HEK293 (cell line): ENCODE measurements around the gene TNFRSF18.

ENCODE experiments used
- CTCF ChIA-PET: fragments of 350-600 bp; formaldehyde crosslinking; extraction: SDS; loops from one replicate; lab custom pipeline; 2021; ENCODE audit warnings: antibody characterized with exemption; lab: Yijun Ruan, JAX
- POLR2A ChIA-PET: fragments of 300-600 bp; formaldehyde crosslinking; extraction: SDS; loops from one replicate; lab custom pipeline; 2020; ENCODE audit warnings: antibody characterized with exemption, inconsistent platforms; lab: Yijun Ruan, JAX
- H3K27ac ChIP-seq: fragments of 200-500 bp; sonication (Bioruptor generic); 2 replicates; pipeline ENCODE4 v1.5.1; 2014; ENCODE audit warnings: low read depth, low read length, control low read depth, inconsistent platforms; ENCODE audit errors: extremely low read depth
- H3K36me3 ChIP-seq, 2 experiments: fragments of 200-500 bp in 1 of 2; sonication (Bioruptor generic) in 1 of 2; 1 replicate in 1 of 2; 2 replicates in 1 of 2; pipeline ENCODE4 v1.5.1; 2014 to 2017; ENCODE audit warnings: inconsistent platforms in 2 of 2, low read length in 2 of 2; ENCODE audit not compliant: control insufficient read depth in 2 of 2, insufficient read depth in 1 of 2
- H3K4me1 ChIP-seq: fragments of 200-500 bp; sonication (Bioruptor generic); 2 replicates; pipeline ENCODE4 v1.5.1; 2014; ENCODE audit warnings: mild to moderate bottlenecking, low read length, inconsistent platforms; ENCODE audit not compliant: control insufficient read depth, insufficient read depth
- H3K4me3 ChIP-seq: 2 replicates; pipeline ENCODE4 v1.5.1; 2011; ENCODE audit warnings: low read depth, mild to moderate bottlenecking, control low read depth, low read length, moderate library complexity
- H3K9me3 ChIP-seq: fragments of 200-500 bp; sonication (Bioruptor generic); 2 replicates; pipeline ENCODE4 v1.5.1; 2014; ENCODE audit warnings: low read depth, low read length, inconsistent platforms; ENCODE audit not compliant: control insufficient read depth, insufficient read depth
- BCL11A ChIP-seq: fragments of 450-650 bp; formaldehyde crosslinking; IDR thresholded peaks from 2 replicates; pipeline ENCODE4 v1.5.1; 2016; ENCODE audit warnings: low read depth, missing biosample characterization, missing genetic modification characterization
- BCL11B ChIP-seq: fragments of 450-650 bp; formaldehyde crosslinking; IDR thresholded peaks from 2 replicates; pipeline ENCODE4 v1.5.1; 2016; ENCODE audit warnings: low read depth, missing biosample characterization, missing genetic modification characterization
- GLIS1 ChIP-seq: fragments of 450-650 bp; formaldehyde crosslinking; IDR thresholded peaks from 2 replicates; pipeline ENCODE4 v1.5.1; 2016; ENCODE audit warnings: missing biosample characterization, missing genetic modification characterization
- MEIS1 ChIP-seq: sonication (generic); formaldehyde crosslinking; IDR thresholded peaks from 2 replicates; pipeline ENCODE4 v1.8.1; 2022; ENCODE audit warnings: missing genetic modification reagents, mild to moderate bottlenecking, borderline replicate concordance
- ZBTB7A ChIP-seq: fragments of 450-650 bp; formaldehyde crosslinking; IDR thresholded peaks from 2 replicates; pipeline ENCODE4 v1.5.1; 2016; ENCODE audit warnings: low read depth, missing biosample characterization, missing genetic modification characterization
- ZIC2 ChIP-seq: fragments of 450-650 bp; formaldehyde crosslinking; IDR thresholded peaks from 2 replicates; pipeline ENCODE4 v1.5.1; 2016; ENCODE audit warnings: missing biosample characterization, missing genetic modification characterization
- ZNF146 ChIP-seq: fragments of 450-650 bp; formaldehyde crosslinking; IDR thresholded peaks from 2 replicates; pipeline ENCODE4 v1.5.1; 2016; ENCODE audit warnings: missing biosample characterization, missing genetic modification characterization
- ZNF510 ChIP-seq: fragments of 450-650 bp; formaldehyde crosslinking; IDR thresholded peaks from 2 replicates; pipeline ENCODE4 v1.5.1; 2018; ENCODE audit warnings: mild to moderate bottlenecking, missing genetic modification characterization, missing biosample characterization; ENCODE audit not compliant: insufficient replicate concordance
- ZNF561 ChIP-seq: fragments of 450-650 bp; IDR thresholded peaks from 2 replicates; pipeline ENCODE4 v1.5.1; 2018; ENCODE audit warnings: missing biosample characterization, missing genetic modification characterization, borderline replicate concordance
- ZNF600 ChIP-seq: fragments of 450-650 bp; formaldehyde crosslinking; IDR thresholded peaks from 2 replicates; pipeline ENCODE4 v1.5.1; 2016; ENCODE audit warnings: missing biosample characterization, missing genetic modification characterization
- ZNF621 ChIP-seq: fragments of 450-650 bp; formaldehyde crosslinking; IDR thresholded peaks from 2 replicates; pipeline ENCODE4 v1.5.1; 2017; ENCODE audit warnings: missing biosample characterization, missing genetic modification characterization
- ZNF623 ChIP-seq: fragments of 450-650 bp; formaldehyde crosslinking; IDR thresholded peaks from 2 replicates; pipeline ENCODE4 v1.5.1; 2016; ENCODE audit warnings: missing biosample characterization, missing genetic modification characterization
- TF ChIP-seq, protein P1 (sequence below): fragments of 450-650 bp; formaldehyde crosslinking; IDR thresholded peaks from 2 replicates; pipeline ENCODE4 v1.5.1; 2016; ENCODE audit warnings: missing biosample characterization, missing genetic modification characterization
- TF ChIP-seq, protein P2 (sequence below): fragments of 450-650 bp; formaldehyde crosslinking; conservative IDR thresholded peaks from 2 replicates; pipeline ENCODE4 v1.5.1; 2016; ENCODE audit warnings: low read depth, missing biosample characterization, missing genetic modification characterization
- TF ChIP-seq, protein P3 (sequence below): fragments of 450-650 bp; formaldehyde crosslinking; IDR thresholded peaks from 2 replicates; pipeline ENCODE4 v1.5.1; 2016; ENCODE audit warnings: missing biosample characterization, missing genetic modification characterization

Gene TNFRSF18

DNA sequence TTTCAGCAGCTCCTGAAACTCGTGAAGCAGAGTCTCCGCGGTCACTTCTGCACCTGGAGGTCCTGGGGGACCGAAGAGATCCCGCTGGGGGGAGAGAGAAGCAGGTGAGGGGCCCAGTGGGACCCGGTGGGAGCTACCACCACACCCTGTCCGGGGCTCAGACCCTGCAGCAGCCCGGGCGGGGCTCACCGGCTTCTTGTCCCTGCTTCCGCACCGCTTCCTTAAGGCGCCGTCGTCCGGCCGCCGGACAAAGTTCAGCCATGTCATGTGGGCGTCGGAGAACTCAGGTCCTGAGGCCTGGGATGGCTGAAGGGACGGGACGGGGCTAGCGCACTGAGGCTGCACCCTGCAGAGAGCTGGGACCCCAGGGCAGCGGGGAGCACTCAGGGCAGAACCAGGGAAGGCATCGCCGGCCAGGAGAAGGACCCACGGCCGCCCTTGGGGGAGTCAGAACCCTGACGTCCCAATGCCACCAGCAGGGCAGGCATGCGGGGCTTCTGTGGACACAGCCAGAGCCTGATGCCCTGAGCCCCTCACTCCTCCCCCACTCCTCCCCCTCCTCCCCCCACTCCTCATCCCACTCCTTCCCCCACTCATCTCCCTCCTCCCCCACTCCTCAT is 37.9 kb upstream of the TNFRSF18 start:
- TF ChIP-seq BCL11A (peak; percentile 12; the same call in 1 of the 2 replicates), ZNF600 (peak; percentile 75), ZNF146 (no peak), GLIS1 (peak; percentile 10; the same call in 1 of the 2 replicates), ZBTB7A (peak; percentile 70; the same call in 1 of the 2 replicates), ZNF621 (tag by site-specific recombination) (no peak), BCL11B (0 out of 2 replicates have a peak, but pooled peaks have one; percentile 8)
- TF ChIP-seq, protein P1, sequence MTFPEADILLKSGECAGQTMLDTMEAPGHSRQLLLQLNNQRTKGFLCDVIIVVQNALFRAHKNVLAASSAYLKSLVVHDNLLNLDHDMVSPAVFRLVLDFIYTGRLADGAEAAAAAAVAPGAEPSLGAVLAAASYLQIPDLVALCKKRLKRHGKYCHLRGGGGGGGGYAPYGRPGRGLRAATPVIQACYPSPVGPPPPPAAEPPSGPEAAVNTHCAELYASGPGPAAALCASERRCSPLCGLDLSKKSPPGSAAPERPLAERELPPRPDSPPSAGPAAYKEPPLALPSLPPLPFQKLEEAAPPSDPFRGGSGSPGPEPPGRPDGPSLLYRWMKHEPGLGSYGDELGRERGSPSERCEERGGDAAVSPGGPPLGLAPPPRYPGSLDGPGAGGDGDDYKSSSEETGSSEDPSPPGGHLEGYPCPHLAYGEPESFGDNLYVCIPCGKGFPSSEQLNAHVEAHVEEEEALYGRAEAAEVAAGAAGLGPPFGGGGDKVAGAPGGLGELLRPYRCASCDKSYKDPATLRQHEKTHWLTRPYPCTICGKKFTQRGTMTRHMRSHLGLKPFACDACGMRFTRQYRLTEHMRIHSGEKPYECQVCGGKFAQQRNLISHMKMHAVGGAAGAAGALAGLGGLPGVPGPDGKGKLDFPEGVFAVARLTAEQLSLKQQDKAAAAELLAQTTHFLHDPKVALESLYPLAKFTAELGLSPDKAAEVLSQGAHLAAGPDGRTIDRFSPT (tag by site-specific recombination), result peak; percentile 29
- TF ChIP-seq, protein P2, sequence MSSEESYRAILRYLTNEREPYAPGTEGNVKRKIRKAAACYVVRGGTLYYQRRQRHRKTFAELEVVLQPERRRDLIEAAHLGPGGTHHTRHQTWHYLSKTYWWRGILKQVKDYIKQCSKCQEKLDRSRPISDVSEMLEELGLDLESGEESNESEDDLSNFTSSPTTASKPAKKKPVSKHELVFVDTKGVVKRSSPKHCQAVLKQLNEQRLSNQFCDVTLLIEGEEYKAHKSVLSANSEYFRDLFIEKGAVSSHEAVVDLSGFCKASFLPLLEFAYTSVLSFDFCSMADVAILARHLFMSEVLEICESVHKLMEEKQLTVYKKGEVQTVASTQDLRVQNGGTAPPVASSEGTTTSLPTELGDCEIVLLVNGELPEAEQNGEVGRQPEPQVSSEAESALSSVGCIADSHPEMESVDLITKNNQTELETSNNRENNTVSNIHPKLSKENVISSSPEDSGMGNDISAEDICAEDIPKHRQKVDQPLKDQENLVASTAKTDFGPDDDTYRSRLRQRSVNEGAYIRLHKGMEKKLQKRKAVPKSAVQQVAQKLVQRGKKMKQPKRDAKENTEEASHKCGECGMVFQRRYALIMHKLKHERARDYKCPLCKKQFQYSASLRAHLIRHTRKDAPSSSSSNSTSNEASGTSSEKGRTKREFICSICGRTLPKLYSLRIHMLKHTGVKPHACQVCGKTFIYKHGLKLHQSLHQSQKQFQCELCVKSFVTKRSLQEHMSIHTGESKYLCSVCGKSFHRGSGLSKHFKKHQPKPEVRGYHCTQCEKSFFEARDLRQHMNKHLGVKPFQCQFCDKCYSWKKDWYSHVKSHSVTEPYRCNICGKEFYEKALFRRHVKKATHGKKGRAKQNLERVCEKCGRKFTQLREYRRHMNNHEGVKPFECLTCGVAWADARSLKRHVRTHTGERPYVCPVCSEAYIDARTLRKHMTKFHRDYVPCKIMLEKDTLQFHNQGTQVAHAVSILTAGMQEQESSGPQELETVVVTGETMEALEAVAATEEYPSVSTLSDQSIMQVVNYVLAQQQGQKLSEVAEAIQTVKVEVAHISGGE, result no peak
- TF ChIP-seq, protein P3, sequence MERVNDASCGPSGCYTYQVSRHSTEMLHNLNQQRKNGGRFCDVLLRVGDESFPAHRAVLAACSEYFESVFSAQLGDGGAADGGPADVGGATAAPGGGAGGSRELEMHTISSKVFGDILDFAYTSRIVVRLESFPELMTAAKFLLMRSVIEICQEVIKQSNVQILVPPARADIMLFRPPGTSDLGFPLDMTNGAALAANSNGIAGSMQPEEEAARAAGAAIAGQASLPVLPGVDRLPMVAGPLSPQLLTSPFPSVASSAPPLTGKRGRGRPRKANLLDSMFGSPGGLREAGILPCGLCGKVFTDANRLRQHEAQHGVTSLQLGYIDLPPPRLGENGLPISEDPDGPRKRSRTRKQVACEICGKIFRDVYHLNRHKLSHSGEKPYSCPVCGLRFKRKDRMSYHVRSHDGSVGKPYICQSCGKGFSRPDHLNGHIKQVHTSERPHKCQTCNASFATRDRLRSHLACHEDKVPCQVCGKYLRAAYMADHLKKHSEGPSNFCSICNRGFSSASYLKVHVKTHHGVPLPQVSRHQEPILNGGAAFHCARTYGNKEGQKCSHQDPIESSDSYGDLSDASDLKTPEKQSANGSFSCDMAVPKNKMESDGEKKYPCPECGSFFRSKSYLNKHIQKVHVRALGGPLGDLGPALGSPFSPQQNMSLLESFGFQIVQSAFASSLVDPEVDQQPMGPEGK (tag by site-specific recombination), result 0 out of 2 replicates have a peak, but pooled peaks have one; percentile 18
- Histone ChIP-seq H3K4me3 (no peak overlapping the region), H3K4me1 (no peaks in the 10 kb centered on the region), H3K27ac (no peak overlapping the region), H3K9me3 (no peaks in the 10 kb centered on the region), H3K36me3 (no peaks in the 10 kb centered on the region)
- ChIA-PET POLR2A (no interaction called here), CTCF (interaction anchor here (0.6 kb wide), 1 partner anchor 56 kb away, joined by 4 read pairs; no protein-coding TSS in a partner anchor)

DNA sequence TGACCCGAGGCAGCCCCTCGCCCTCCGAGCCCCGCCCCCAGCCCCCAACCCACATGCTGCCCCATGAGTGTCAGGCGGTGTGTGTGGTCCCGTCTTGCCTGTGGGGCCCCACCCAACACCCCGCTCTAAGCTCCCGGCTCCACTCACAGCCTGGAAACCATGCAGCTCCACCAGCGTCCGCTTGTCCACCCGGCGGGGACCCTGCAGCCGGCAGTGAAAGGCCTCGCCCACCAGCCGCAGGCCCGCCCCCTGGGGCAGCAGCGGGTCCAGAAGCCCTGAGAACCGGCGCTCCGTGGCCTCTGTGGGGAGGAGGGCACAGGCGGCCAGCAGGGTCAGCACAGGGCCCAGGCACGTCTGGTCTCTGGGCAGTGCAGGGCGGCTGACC is 37.4 kb upstream of the TNFRSF18 start:
- Histone ChIP-seq H3K4me3 (no peak overlapping the region), H3K4me1 (no peaks in the 10 kb centered on the region), H3K36me3 (no peaks in the 10 kb centered on the region), H3K27ac (no peak overlapping the region), H3K9me3 (no peaks in the 10 kb centered on the region)
- 0 out of 2 replicates have a peak, but pooled peaks have one; percentile 6 for TF ChIP-seq BCL11B
- peak; percentile 26; the same call in 1 of the 2 replicates for TF ChIP-seq BCL11A
- TF ChIP-seq ZNF561 (tag by site-specific recombination), result no peak
- TF ChIP-seq MEIS1 (CRISPR knock-in tag), result no peak
- 0 out of 2 replicates have a peak, but pooled peaks have one; percentile 29 for TF ChIP-seq ZIC2 (tag by site-specific recombination)
- TF ChIP-seq ZNF510, result no peak
- POLR2A ChIA-PET, result no interaction called here
- CTCF ChIA-PET, result no interaction called here

DNA sequence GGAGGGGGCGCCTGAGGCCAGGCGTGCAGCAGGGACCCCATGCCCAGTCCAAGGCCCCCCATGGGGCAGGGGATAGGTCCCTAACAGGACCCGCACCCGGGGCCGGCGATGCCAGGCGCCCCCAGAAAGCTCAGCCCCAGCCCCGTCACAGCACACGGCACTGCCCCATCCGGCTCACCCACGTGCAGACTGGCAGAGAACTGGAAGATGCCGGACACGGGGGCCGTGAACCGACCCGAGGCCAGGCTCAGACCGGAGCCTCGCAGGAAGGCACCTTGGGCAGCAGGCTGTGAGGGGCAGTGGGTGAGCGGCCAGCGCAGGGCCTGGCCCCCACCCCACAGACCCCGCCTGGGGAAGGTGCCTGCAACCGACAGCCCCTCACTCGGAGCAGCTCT is 36.9 kb upstream of the TNFRSF18 start:
- no peaks in the 10 kb centered on the region for H3K4me1 ChIP-seq
- no peak overlapping the region for H3K27ac ChIP-seq
- ChIA-PET CTCF (no interaction called here), POLR2A (no interaction called here)
- no peak overlapping the region for H3K4me3 ChIP-seq
- no peak for TF ChIP-seq ZNF623 (tag by site-specific recombination)
- TF ChIP-seq, protein P1 (tag by site-specific recombination), result peak; percentile 33; the same call in 1 of the 2 replicates
- TF ChIP-seq ZBTB7A, result 0 out of 2 replicates have a peak, but pooled peaks have one; percentile 53
- TF ChIP-seq BCL11A, result 0 out of 2 replicates have a peak, but pooled peaks have one; percentile 28
- H3K36me3 ChIP-seq, result no peaks in the 10 kb centered on the region
- H3K9me3 ChIP-seq, result no peaks in the 10 kb centered on the region
